ENCODE results near the gene GPR39.

The GPR39 gene

DNA sequence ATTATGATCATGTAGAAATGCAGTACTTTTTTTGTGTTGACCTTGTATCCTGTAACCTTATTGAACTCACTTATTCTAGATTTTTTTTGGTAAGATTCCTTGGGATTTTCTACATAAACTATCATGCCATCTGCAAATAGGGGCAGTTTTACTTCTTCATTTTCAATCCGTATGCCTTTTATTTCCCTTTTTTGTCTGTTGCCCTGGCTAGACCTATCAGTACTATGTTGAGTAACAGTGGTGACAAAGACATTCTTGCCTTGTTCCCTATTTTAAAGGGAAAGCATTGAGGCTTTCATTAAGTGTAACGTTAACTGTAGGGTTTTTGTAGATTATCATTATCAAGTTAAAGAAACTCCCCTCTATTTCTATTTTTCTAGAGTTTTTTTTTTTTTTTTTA, 161.1 kb downstream of the GPR39 start:
- TF ChIP-seq, protein P1, sequence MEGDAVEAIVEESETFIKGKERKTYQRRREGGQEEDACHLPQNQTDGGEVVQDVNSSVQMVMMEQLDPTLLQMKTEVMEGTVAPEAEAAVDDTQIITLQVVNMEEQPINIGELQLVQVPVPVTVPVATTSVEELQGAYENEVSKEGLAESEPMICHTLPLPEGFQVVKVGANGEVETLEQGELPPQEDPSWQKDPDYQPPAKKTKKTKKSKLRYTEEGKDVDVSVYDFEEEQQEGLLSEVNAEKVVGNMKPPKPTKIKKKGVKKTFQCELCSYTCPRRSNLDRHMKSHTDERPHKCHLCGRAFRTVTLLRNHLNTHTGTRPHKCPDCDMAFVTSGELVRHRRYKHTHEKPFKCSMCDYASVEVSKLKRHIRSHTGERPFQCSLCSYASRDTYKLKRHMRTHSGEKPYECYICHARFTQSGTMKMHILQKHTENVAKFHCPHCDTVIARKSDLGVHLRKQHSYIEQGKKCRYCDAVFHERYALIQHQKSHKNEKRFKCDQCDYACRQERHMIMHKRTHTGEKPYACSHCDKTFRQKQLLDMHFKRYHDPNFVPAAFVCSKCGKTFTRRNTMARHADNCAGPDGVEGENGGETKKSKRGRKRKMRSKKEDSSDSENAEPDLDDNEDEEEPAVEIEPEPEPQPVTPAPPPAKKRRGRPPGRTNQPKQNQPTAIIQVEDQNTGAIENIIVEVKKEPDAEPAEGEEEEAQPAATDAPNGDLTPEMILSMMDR (IDR thresholded peaks at IDR 0.05; ENCODE audit: extremely low read depth, missing control alignments), result no peak
- no peak for DNase-seq (ENCODE audit: low spot score)

DNA sequence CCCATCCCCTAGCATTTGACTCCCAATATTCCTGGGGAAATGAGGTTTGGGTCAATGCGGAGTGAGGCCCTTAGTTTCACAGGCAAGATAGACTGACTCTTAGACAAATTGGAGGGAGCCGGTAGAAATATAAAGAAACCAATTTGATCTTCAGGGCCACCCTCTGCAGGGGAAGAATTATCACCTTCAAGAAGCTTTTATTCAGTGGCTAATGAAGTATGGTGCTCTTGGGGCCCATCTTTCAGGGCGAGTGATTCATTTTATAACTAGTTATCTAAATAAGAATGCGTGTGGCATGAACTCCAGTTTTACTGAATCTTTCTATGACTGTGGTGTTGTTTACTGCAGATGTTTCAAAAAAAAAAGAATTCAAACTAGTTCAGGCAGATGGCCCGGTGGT, 165.0 kb downstream of the GPR39 start:
- TF ChIP-seq, protein P1 (IDR thresholded peaks at IDR 0.05; ENCODE audit: extremely low read depth, missing control alignments), result no peak

DNA sequence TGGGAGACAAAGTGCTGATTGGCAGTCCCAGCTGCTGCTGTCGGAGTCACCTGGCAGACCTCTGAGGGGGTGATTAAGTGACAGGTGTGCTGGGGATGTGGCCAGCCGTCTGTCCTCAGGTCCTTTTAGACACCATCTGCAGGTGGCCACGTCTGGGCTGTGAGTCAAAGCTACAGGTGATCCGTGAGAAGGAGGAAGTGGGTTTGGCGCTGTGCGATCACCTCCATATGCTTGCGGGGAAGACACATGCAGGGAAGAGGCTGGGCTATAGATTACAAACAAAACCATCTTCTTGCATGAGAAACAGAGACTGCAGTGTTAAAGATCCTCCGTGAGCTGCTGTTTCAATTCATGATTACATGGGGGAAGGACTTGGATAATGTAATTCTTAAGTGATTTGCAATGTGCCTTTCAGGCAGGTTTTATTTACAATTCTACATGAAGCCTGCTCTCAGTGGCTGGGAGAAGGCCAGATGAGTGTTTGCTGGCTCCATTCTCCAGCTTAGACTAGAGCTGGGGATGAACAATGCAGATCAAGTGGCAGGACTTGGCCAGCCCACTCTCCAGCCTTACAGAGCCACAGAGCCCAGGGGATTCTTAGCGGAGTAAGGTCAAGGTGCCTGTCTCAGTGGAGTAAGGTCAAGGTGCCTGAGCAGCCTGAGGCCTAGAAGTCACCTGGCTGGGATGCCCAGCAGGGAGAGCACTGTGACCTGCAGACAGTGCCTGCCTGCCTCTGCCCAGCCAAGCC, 165.6 kb downstream of the GPR39 start:
- no peak for DNase-seq (ENCODE audit: low spot score)
- TF ChIP-seq, protein P1 (IDR thresholded peaks at IDR 0.05; ENCODE audit: extremely low read depth, missing control alignments), result no peak

More for the DNA sequence above, 165.0 kb downstream of the GPR39 start:
- no peak for DNase-seq (ENCODE audit: low spot score)

DNA sequence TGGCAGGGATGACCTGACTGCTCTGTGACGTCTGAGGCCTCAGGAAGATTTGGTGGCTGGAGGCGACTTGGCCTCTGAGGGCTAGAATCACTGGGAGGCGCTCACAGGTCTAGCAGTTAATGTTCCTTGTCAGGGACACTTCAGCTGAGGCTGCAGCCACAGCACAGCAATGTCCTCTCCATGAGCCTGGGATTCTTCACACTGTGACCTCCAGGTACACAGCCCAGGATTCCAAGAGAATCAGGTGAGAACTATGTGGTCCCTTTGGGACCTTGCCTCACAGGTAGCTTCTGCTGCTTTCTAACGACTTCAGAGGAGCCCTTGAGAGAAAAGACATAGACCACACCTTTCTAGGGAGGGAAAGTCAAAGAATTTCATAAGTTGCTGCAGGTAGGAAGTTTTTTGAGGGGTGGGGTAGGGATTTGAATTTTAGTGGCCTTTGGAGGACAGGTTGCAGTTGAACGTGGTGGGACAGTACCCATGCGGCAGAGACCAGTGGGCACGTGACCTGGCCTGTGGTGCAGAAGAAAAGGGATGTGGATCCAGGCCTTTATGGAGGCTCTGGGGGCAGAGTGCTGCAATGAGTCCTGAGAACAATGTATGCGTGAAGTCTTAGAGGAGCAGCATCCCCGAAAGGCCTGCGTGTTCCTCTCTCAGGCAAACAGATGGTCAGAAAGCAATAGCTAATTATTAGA, 167.2 kb downstream of the GPR39 start:
- TF ChIP-seq, protein P1 (IDR thresholded peaks at IDR 0.05; ENCODE audit: extremely low read depth, missing control alignments), result no peak
- DNase-seq (ENCODE audit: low spot score), result no peak

DNA sequence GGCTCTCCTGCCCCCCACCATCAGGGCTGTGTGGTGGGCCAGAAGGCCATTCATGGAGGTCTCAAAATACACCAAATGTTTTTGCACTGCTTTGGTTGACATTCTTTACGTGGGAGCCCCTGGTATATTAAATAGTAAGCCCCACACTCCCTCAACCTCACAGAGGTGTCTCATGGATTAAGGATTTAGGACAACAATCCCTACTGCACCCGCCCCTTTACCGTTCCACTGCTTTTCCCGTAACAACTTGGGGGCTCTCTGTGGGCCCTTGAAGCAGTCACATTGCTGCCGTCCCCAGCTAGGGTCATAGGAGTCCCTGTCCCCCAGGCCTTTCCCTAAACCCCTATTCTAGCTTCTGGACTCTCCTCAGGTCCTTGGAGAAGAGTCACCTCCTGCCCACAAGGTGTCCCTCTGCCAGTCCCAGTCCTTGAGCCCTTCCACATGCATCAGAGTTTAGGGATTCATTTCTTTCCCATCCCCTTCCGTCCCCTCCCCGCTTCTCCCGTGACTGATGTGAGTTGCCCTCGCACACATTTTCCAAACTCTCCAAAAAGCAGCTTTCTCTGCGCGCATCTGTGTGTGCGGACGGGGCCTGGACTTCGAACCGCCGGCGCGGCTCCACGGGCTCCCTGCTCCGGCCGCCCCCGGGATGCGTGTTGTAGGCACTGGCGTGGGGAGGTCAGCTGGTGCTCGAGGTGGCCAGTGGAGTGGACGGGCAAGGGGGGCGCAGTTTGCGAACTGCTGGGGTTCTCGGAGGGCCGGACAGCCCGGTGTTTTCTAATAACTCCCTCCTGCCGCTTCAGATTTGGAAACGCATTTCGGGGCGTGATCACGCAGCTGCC, 168.6 kb downstream of the GPR39 start:
- TF ChIP-seq, protein P1 (IDR thresholded peaks at IDR 0.05; ENCODE audit: extremely low read depth, missing control alignments), result no peak
- no peak for DNase-seq (ENCODE audit: low spot score)

DNA sequence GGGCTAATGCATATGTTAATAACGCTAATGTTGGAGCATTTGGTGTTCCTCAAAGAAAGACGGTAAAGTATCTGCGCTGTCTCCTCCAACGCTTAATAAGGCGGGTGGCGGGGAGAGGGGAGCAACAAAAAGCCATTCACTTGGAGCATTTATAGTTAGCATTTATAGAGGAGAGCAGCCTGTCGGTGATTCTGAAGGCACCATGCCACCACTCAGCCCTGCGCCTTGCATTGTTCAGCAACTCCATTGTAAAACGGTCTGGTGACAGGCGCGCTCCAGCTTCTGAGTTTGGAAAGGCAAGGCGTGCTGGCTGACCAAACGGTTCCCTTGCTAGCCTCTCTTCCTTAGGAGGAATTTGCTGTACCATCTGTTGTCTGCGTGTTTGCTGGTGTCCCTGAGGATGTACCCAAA, 169.5 kb downstream of the GPR39 start:
- TF ChIP-seq, protein P1 (IDR thresholded peaks at IDR 0.05; ENCODE audit: extremely low read depth, missing control alignments), result no peak
- DNase-seq (ENCODE audit: low spot score), result no peak
